NCI-H1417 (cell line): ENCODE data around the gene DPH1.

Experiments
- DNase-seq, 3 experiments: peaks; one replicate each; lab custom pipeline; 2025; lab: John Stamatoyannopoulos, UW

DPH1 gene

DNA sequence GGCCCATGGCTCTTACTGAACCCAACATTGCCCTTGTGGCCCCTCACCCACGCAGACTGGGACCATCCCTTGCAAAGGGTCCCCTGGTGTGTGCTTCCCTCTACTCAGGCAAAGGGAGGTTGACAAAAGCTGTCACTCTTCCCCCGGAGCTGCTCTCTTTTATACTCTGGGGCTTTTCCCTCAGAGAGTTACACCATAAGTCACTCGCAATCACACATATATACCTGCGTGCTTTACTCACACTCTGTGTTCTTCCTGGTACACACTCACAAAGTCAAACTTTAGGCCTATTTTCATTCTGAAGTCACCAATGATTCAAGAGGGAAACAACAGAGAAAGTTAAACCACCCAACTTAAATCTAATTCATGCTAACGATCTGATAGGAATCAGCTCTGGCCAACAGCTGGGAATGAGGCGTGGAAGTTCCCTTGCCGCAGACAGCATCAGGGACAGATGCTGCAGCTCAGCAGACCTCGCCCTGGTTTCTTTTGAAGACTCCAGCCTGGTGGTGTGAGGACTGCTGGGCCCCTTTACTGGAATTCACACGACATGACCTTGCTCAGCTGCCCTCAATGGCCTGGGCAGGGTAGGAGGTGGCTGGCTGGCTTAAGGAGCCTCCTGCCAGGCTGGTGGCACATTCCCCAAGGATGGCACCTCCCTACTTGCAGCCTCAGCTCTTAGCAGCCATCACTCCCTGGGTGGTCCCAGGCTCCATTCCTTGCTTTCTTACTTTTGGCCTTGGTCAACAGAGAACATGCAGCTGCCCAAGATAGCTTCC, 52.2 kb downstream of the DPH1 start:
- DNase-seq: no peak

DNA sequence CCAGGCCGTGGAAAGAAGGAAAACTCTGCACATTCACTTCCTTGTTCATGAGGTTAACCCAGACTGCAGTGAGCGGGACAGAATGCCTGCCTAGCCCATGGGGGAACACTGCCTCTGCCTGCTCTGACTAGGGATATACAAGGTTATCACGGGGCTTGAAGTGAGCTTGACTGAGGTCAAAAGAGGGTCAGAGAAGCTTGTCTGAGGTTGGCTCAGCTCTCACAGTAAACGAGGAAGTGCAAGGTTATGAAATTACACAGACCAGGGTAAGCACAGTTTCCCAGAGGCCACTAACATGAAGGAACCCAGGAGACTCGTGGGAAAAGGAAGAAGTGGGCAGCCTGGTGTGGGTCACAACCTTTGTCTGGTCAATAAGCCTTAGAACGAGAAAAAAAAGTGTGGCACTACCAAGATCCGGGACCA, 53.7 kb downstream of the DPH1 start:
- no peak for DNase-seq

DNA sequence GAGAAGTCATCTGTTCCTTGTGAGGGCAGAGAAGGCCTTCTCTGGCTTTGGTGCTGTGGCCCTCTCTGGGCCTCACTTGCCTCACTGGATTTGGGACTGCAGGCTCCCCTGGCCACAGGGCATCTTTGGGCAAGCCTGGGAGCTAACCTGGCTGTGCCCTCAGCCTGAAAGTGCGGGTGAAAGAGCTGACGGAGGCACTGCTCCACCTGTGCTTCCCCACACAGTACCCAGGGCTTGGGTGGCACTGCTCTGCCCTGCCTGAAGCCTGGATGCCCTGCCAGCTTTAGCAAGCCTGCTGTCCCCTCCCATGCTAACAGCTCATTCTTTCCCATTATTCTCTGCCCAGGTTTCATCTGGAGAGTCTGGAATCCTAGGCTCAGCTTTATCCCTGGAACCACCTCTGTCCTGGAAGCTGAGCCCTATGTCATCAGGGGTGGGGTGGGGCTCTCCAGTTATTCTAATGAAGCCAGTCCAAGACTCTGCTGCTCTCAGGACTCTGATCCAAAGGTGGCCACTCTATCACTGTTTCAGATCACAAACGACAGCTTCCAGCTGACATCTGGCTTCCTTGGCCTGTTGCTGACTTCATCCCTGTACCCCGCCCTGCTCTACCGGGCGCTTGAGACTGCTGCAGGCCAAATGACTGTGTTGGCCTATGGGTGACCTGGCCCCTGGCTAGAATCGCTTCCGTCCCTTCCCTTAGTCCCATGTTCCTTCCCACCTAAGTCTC, 54.2 kb downstream of the DPH1 start:
- no peak for DNase-seq

DNA sequence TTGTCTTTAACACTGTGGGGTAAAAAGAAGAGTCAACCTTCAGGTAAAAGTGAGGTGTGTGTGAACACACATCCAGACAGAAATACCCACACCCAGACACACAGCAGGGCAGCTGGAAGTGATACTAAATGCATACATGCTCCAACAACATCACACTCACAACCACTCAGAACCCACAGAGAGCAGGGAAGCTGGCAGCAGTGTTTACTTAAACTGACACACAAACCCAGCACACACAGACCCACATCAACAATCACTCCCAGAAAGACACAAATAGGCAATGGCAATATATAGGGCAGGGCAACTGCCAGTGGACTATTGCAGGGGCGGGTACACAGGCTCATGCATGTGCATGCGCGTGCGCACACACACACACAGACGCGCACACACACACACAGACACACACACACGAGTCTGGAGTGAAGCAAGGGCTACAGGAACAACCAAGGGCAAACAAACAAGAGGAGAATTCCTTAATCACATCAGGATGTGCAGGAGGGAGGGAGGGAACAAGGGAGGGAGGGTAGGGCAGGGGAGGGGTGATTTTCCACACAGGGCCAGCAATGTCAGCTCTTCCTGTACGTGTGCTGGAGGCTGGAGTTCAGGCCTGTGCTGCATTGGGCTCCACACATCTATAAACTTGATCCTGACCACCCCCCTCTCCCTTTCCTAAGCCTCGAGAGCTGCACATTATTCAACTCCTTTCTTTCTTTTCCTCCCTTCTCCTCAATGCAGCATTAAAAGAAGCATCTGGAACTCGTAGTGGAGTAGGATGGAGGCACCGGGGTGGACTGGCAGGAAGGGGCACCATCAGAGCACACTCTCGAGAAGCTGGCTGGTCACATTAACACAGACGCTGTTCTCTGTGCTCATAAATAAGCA, 55.1 kb downstream of the DPH1 start:
- DNase-seq: no peak

DNA sequence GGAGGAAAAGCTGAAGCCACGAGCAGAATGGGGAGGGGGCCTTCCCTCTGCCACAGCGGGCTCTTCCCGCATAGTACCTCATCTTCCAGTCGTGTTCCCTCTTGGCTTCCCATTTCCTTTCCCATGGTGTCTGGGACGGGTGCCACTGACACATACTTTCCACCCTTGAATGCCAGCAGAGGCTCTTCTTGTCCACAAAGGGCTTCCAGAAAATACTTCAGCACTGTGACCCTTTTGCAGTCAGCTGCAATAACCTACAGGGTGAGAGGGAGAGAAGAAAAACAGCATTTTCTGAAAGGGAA, 55.6 kb downstream of the DPH1 start:
- DNase-seq: no peak

DNA sequence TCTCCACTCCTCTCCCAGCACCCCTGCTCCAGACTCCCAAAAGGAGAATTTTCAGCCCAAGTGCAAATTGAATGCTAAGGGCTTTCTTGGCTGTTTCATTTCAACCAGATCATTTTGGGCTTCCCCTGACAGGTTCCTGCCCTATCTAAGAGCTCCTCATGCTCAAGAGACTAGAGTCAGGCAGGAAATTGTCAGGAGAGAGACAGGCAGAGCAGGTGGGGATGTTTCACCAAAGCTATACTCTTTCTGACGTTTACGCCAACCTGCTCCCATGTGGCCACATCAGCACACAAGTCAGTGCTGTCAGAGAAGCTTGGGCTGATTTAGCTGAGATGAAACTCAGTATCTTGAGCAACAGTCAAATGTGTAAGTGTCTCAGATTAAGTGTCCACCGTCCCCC, 56.4 kb downstream of the DPH1 start:
- no peak for DNase-seq

DNA sequence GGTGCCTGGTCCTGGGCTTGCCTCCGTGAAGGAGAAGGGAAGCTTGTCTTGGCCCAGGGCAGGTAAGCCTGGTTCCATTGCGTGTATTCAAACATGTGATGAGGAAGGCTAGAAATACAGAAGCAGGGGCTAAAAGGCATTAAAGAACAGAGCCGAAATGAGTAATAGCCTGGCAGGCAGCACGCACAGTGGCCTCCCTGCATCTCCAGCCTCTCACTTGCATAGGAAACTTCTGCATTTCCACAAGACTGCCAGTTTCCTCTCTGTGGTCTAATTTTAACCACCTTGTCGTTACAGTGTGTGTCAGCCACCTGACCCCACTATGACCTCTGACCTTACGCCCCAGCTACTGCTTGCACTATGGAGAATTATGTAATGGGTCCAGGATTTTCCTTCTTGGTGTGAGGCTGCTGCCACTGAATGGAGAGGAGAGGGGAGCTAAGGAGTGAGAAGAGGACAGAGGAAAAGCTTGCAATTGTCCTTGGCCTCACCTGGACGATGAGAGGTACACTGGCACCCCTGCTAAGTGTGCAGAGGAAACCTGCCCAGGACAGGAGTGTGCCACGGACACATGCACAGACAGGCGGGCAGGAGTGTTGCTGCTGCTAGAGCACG, 57.8 kb downstream of the DPH1 start:
- no peak for DNase-seq

DNA sequence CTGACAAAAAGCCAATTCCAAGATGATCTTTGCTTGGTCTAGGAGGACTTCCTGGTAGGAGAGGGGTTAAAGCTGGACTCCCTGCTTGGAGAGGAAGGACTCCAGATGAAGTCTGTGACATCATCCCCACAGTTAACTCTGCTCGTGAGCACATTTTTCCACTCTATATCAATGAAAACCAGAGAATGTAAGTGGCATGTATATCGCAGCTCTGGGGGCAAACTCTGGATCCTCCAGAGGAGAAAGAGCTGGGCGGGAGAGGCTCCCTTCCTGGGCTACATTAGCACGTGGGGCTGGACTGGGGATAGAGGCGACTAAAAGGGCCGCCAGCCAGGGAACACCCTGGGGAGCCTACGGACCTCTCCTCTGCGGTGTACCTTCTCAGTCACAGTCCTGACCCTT, 59.1 kb downstream of the DPH1 start:
- DNase-seq: no peak

DNA sequence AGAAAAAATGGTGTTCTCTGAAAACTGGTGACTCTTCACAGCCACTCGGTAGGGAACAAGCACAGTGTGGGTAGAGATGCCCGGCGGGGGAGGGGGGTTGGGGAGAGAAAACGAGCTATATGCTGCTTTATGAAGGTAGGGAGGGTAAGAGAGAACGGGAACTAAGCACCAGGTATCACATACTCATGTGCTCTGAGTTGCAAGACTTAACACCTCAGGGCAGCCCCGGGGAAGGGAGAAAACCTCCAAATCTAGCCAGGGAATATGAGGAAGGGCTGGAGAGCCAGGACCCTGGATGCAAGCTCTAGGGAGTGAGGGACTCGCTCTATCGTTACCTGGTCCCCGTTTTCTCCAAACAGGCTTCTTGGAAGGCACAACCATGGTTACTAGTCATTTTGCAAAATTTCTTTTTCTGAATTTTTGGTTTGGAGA, 60.3 kb downstream of the DPH1 start:
- DNase-seq: no peak

DNA sequence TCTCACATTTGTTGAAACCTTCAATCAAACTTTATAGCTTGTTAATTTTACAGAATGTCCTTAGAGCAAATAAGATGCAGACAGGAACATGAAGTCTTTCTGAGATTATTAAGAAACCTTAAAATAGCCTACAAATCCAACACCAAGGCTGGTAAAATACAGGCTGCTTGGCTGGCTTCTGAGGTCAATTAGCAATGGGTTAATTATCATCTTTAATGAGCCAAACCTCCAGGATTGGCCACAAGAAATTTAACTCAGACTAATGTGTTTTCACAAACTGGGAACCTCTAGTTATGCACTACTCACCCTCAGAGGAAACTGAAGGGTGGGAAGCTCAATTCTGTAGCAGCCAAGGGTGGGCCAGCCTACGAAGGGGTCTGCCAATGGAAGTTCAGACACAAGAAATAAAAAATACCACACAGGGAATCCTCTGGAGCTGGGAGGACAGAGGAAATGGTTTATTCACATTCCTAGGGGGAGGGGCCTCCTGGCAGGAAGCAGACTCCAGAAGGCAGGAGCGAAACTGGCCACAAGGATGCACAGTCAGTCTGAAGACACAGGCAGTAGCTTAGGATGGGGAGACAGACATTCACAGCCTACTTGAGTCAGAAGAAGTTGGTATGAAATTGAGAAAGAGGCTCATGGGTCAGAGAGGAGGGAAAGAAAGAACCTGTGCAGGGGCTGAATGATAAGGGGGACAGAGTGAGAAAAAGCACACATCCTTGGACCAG, 61.0 kb downstream of the DPH1 start:
- no peak for DNase-seq

DNA sequence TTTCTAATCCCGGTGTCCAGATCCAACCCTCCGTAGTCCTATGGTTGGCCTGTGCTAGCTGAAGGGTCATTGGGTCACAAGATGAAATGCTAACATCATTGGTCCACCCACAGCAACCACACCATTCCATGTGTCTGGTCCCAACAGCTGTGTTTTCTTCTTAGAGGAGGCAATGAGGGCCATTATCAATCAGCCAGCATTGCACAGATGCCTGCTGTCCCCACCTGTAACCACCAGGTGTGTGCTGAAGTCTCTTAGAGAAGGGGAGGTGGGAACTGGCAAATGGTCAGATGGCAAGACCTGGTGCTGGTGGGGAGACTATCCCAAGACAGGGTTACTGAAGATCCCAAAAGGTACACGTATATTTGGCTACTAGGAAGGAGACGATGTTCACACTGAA, 62.3 kb downstream of the DPH1 start:
- DNase-seq: no peak

DNA sequence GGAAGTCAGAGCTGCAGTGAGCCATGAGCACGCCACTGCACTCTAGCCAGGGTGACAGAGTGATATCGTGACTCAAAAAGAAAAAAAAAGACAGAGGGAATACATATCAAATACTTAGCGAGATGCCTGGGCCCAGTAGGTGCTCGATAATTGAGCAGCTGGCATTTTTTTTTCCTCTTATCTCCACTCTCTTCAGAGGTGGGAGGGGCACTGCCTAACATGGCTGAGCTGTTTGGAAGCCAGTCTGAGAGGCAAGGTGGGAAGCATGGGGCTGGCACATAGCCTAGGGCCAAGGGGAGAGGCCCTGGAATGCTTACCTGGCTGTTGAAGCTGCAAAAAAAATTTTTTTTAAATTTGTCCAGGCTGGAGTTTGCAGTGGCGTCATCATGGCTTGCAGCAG, 63.4 kb downstream of the DPH1 start:
- no peak for DNase-seq
